ENCODE results near the gene ZBTB37.
"Not testable (repeated sequence)": the region's sequence is repeated elsewhere in the genome, so short reads cannot be mapped to it uniquely, and the experiment has no call there.

Gene ZBTB37

DNA sequence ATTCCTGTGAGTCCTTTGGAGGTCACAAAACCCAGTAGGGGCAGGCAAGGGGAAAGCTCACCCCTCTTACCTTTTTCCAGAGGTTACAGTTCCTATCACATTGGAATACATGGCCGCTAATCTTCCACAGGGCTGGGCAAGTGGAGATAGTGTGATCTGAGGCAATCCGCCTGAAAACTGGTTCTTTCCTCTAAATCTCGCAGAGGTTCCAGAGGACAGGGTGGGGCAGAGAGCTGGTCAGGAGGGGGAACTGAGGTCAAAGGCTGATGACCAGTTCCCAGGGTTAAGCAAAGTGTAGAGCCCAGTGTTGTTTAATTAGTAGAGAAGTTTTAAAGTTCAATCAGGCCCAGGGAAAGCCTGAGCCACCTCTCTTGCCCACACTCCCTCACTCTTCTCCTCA lies 49.0 kb downstream of the ZBTB37 start, which contains the start of gene SERPINC1:
SERPINC1 (minus strand) TSS at position 179 of the 400 bp plus-strand sequence; CDS start at position 111, 68 bp downstream.
- H3K27ac ChIP-seq = no peak within 1 kb of the TSS

GRCh38 chr1:173917635-173918493 lies 49.7 kb downstream of the ZBTB37 start:
- no peak for TF ChIP-seq ZFX (IDR thresholded peaks at IDR 0.05)
- TF ChIP-seq, protein P1, sequence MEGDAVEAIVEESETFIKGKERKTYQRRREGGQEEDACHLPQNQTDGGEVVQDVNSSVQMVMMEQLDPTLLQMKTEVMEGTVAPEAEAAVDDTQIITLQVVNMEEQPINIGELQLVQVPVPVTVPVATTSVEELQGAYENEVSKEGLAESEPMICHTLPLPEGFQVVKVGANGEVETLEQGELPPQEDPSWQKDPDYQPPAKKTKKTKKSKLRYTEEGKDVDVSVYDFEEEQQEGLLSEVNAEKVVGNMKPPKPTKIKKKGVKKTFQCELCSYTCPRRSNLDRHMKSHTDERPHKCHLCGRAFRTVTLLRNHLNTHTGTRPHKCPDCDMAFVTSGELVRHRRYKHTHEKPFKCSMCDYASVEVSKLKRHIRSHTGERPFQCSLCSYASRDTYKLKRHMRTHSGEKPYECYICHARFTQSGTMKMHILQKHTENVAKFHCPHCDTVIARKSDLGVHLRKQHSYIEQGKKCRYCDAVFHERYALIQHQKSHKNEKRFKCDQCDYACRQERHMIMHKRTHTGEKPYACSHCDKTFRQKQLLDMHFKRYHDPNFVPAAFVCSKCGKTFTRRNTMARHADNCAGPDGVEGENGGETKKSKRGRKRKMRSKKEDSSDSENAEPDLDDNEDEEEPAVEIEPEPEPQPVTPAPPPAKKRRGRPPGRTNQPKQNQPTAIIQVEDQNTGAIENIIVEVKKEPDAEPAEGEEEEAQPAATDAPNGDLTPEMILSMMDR (conservative IDR thresholded peaks at IDR 0.05) = no peak
- no peak overlapping the region for H3K27ac ChIP-seq

More for the DNA sequence above, 49.0 kb downstream of the ZBTB37 start, which contains the start of gene SERPINC1:
- TF ChIP-seq ZFX (IDR thresholded peaks at IDR 0.05) = no peak
- TF ChIP-seq, protein P1 (conservative IDR thresholded peaks at IDR 0.05) = no peak

- H3K27ac ChIP-seq = no peak overlapping the region
- TF ChIP-seq, protein P1 (conservative IDR thresholded peaks at IDR 0.05) = no peak
- TF ChIP-seq ZFX (IDR thresholded peaks at IDR 0.05) = no peak
Measured at GRCh38 chr1:173920861-173921260, 52.7 kb downstream of the ZBTB37 start.

- H3K27ac ChIP-seq = peak overlapping the region; percentile 63
- TF ChIP-seq, protein P1 (conservative IDR thresholded peaks at IDR 0.05) = no peak
- TF ChIP-seq ZFX (IDR thresholded peaks at IDR 0.05) = no peak
Measured at GRCh38 chr1:173925306-173926242, 57.4 kb downstream of the ZBTB37 start.

GRCh38 chr1:173930541-173930940 lies 62.4 kb downstream of the ZBTB37 start:
- H3K27ac ChIP-seq = not testable (repeated sequence)

GRCh38 chr1:173934440-173934839 lies 66.3 kb downstream of the ZBTB37 start:
- TF ChIP-seq ZFX (IDR thresholded peaks at IDR 0.05) = no peak
- TF ChIP-seq, protein P1 (conservative IDR thresholded peaks at IDR 0.05) = no peak
- H3K27ac ChIP-seq = no peak overlapping the region

GRCh38 chr1:173937062-173937461 lies 68.9 kb downstream of the ZBTB37 start:
- no peak overlapping the region for H3K27ac ChIP-seq
- TF ChIP-seq, protein P1 (conservative IDR thresholded peaks at IDR 0.05) = no peak
- no peak for TF ChIP-seq ZFX (IDR thresholded peaks at IDR 0.05)

Measured in C4-2B (cell line).